Upper lobe of right lung (tissue), 1 donor: ENCODE results near the gene LLGL2. TPM values are rescaled to one million over a fixed set of nuclear protein-coding genes. Genes with fewer than 3 reads are reported as not detected.
A peak's percentile ranks its signal among the peaks of the same experiment; 100 is the strongest.

ENCODE experiments used
- ATAC-seq: fragments of 200-7000 bp; cut with Tn5 transposase; one replicate; pipeline ENCODE4 v1.9.1; 2020; ENCODE audit warnings: mild to moderate bottlenecking, moderate library complexity
- DNase-seq: peaks from one replicate; pipeline ENCODE4 v3.0.0-alpha.2; 2020
- H3K27ac ChIP-seq: fragments of 200-600 bp; one replicate; pipeline ENCODE4 v1.8.0; 2022
- H3K27me3 ChIP-seq: fragments of 200-600 bp; one replicate; pipeline ENCODE4 v1.8.0; 2022; ENCODE audit warnings: mild to moderate bottlenecking
- H3K36me3 ChIP-seq: fragments of 200-600 bp; one replicate; pipeline ENCODE4 v1.8.0; 2022
- H3K4me1 ChIP-seq: fragments of 200-600 bp; one replicate; pipeline ENCODE4 v1.8.0; 2022
- H3K4me3 ChIP-seq: fragments of 200-600 bp; one replicate; pipeline ENCODE4 v1.8.0; 2022; ENCODE audit warnings: mild to moderate bottlenecking
- H3K9me3 ChIP-seq: fragments of 200-600 bp; one replicate; pipeline ENCODE4 v1.8.0; 2022
- intact Hi-C: fragments of 100-400 bp; cut with DNase I; formaldehyde crosslinking; loops from one replicate; pipeline ENCODE4 v1.11.0; 2022
- total RNA-seq: library from RNA; stranded (reverse); fragmentation: NEBNext Ultra II Directional; extraction: Animal tissue kit (Norgen Biotek cat#: 25700); gene quantifications from one replicate; pipeline ENCODE4 v1.2.1, GENCODE V29; 2021
- TF ChIP-seq, protein P1 (sequence below): fragments of 200-600 bp; IDR thresholded peaks from one replicate; pipeline ENCODE4 v1.8.0; 2022; ENCODE audit warnings: antibody characterized with exemption
- donor health status: DM: no; HTN: yes; CAD: no; lungs with severe emphysema.

Gene LLGL2
- total RNA-seq, 1 donor from 2014 or later, result 133 TPM

DNA sequence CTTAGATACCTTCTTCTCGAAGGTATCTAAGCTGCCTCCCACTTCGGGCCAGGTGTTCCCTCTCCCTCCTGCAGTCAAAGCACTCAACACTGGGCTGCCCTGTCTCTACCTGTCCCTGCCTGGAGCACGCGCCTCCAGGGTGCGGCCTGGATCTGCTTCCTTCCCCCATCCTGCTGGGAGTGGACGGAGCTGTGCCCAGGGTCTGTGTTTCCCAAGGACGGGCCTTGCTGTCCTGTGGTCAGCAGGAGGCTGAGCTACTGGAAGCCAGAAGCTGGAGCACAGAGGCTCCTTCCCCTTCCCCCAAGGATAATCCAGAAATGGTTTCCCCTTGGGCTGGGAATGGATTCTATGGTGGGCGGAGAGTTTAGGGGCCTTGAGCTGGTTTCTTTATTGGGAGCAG lies 16.7 kb downstream of the LLGL2 start:
- Histone ChIP-seq H3K9me3 (no peaks in the 10 kb centered on the region), H3K36me3 (no peaks in the 10 kb centered on the region), H3K27ac (no peak overlapping the region), H3K4me1 (no peaks in the 10 kb centered on the region), H3K4me3 (no peak overlapping the region), H3K27me3 (no peaks in the 10 kb centered on the region)
- ATAC-seq (peak; percentile 49), DNase-seq (no peak)
- TF ChIP-seq, protein P1, sequence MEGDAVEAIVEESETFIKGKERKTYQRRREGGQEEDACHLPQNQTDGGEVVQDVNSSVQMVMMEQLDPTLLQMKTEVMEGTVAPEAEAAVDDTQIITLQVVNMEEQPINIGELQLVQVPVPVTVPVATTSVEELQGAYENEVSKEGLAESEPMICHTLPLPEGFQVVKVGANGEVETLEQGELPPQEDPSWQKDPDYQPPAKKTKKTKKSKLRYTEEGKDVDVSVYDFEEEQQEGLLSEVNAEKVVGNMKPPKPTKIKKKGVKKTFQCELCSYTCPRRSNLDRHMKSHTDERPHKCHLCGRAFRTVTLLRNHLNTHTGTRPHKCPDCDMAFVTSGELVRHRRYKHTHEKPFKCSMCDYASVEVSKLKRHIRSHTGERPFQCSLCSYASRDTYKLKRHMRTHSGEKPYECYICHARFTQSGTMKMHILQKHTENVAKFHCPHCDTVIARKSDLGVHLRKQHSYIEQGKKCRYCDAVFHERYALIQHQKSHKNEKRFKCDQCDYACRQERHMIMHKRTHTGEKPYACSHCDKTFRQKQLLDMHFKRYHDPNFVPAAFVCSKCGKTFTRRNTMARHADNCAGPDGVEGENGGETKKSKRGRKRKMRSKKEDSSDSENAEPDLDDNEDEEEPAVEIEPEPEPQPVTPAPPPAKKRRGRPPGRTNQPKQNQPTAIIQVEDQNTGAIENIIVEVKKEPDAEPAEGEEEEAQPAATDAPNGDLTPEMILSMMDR, result no peak
- intact Hi-C loops, result no loop called here

DNA sequence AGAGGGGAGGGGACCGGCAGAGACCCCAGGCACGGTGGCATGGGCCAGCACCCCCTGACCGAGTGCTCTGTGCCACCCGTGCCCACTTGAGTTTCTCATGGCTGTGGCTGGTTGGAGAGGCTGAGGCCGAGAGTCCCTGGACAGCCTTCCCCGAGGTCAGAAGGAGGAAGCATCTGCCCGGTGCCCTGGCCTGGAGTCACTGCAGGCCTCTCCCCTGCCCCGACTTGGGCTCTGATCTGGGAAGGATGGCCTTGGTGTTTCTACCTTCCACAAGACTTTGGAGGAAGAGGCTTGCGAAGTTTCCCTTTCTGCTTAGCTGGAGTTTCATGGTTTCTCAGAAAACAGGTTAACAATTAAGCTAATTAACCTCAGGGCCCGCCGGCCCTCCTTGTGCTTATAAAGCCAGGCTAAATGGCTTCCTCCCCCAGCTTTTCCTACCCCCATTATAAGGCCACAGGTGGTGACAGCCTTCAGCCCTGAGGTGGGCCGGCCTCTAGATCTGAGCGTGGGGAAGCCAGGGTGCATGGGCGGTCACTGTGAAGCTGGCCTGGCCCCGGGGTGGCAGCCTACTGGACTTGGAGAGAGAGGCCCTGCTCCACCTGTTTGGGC lies 17.3 kb downstream of the LLGL2 start:
- peak; percentile 13 for ATAC-seq

DNA sequence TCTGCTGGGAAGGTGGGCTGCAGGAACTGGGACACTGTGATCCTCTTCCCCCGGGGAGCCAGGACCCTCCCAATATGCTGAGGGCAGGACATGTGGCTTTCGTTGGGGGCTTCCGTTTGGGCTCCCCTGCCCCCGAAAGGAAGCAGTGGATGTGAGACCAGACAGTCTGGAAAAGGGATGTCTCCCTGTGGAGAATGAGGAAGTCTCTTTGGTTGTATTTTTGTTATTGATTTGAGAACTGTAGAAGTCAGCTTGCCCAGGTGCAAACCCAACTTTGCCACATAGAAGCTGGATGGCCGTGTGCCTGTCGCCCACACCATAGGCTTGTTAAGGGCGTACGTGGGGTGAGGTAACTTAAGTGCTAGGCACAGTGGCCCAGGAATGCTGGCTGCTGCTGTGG lies 18.8 kb downstream of the LLGL2 start:
- intact Hi-C loops, result no loop called here

More for the DNA sequence above, 17.3 kb downstream of the LLGL2 start:
- no peaks in the 10 kb centered on the region for H3K27me3 ChIP-seq
- H3K4me1 ChIP-seq, result no peaks in the 10 kb centered on the region
- no peaks in the 10 kb centered on the region for H3K9me3 ChIP-seq
- H3K36me3 ChIP-seq, result no peaks in the 10 kb centered on the region
- TF ChIP-seq, protein P1, result no peak
- H3K4me3 ChIP-seq, result no peak overlapping the region
- intact Hi-C loops, result no loop called here
- no peak for DNase-seq
- no peak overlapping the region for H3K27ac ChIP-seq

DNA sequence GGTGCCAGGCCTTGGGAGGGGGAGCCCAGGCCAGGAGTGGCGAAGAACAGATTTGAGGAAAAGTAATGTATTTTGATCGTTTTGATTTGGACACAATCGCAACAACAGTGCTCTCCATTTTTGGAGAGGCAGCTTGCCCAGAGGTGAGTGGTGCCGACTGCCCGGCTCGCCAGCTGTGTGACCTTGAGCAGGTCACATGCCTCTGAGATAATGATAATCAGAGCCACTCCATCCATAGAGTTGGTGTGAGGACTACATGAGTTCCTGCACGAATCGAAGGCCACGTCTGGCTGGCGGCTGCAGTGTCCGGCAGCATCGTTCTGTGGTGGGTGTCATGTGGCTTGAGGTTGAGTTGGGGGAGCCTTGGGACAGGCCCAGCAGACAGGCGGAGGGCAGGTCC lies 20.7 kb downstream of the LLGL2 start:
- no peaks in the 10 kb centered on the region for H3K9me3 ChIP-seq
- TF ChIP-seq, protein P1, result no peak
- ATAC-seq (no peak), DNase-seq (no peak)
- no peaks in the 10 kb centered on the region for H3K36me3 ChIP-seq
- no peak overlapping the region for H3K4me3 ChIP-seq
- H3K27ac ChIP-seq, result no peak overlapping the region
- H3K4me1 ChIP-seq, result no peaks in the 10 kb centered on the region
- H3K27me3 ChIP-seq, result no peaks in the 10 kb centered on the region
- intact Hi-C loops, result no loop called here

More for the DNA sequence above, 18.8 kb downstream of the LLGL2 start:
- Histone ChIP-seq H3K9me3 (no peaks in the 10 kb centered on the region), H3K27ac (no peak overlapping the region), H3K27me3 (no peaks in the 10 kb centered on the region), H3K36me3 (no peaks in the 10 kb centered on the region), H3K4me3 (no peak overlapping the region), H3K4me1 (no peaks in the 10 kb centered on the region)
- TF ChIP-seq, protein P1, result no peak
- DNase-seq (no peak), ATAC-seq (no peak)

DNA sequence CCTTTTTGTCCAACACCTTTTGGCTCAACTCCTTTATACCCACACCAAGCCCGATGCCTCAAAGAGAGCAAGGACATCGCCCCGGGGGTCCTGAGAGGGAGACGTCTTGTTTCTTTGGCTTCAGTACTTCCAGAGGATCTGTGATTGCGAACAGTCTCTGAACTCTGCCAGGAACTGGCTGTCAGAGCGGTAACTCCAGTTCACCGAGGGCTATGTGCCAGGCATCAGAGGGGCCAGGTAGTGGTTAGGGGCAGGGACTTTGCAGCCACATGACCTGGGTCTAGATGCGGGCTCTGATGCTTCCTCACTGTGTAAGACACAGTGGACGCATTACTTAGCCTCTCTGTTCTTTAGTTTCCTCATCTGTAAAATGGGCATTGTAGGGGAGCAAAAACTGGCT lies 21.6 kb downstream of the LLGL2 start:
- TF ChIP-seq, protein P1, result no peak
- intact Hi-C loops, result no loop called here

DNA sequence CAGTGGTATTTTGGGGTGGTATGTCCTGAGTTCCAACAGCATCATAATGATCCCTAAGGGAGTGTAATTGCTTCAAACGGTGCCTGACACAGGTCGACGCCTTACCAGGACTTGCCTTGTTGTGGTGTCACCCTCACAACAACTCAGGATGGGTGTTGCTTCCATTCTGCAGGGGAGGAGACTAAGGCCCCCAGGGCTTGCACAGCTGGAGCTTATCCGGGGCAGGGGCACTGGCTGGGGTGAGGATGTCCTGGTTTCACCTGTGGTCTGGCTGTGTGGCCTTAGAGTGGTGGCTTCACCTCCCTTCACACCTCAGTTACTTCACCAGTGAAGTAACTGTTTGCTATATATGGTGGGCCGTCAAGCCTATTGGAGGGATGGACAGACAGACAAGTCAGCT lies 23.3 kb downstream of the LLGL2 start:
- Histone ChIP-seq H3K4me3 (no peak overlapping the region), H3K9me3 (no peaks in the 10 kb centered on the region), H3K36me3 (no peaks in the 10 kb centered on the region), H3K4me1 (no peaks in the 10 kb centered on the region), H3K27me3 (no peaks in the 10 kb centered on the region), H3K27ac (peak overlapping the region; percentile 93)
- DNase-seq (no peak), ATAC-seq (no peak)
- TF ChIP-seq, protein P1, result no peak
- intact Hi-C loops, result no loop called here

More for the DNA sequence above, 21.6 kb downstream of the LLGL2 start:
- H3K27me3 ChIP-seq, result no peaks in the 10 kb centered on the region
- DNase-seq (no peak), ATAC-seq (no peak)
- no peaks in the 10 kb centered on the region for H3K9me3 ChIP-seq
- no peaks in the 10 kb centered on the region for H3K36me3 ChIP-seq
- no peak overlapping the region for H3K4me3 ChIP-seq
- no peak overlapping the region for H3K27ac ChIP-seq
- H3K4me1 ChIP-seq, result no peaks in the 10 kb centered on the region
